ENCODE results near the gene PDE2A. TPM values are rescaled to one million over a fixed set of nuclear protein-coding genes. Genes with fewer than 3 reads are reported as not detected.

The PDE2A gene
- total and polyA plus RNA-seq, 10 of the 15 experiments (the other 5 are each of a cell fraction or from before 2014, with no cell fraction given) = 0.06 to 0.15 (median 0.11) TPM; not detected in 6

DNA sequence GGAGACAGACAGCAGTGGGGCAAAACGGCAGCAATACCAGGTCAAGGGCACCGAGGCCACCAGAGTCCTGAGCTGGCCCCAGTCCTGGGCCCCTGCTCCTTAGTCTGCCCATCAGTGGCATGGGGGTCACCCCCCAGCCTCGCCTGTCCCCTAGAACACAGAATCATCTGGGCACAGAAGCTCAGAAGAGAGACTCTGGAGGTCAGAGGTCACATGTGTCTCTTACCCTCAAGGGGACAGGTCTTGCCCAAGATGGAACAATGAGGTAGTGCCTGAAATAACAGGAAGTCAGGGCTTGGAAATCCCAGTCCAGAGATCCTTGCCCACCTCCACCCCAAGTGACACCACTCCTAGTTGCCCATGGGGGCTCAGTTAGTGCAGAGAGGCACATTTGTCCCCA lies 20.6 kb downstream of the PDE2A start (continued):
- TF ChIP-seq, protein P1, sequence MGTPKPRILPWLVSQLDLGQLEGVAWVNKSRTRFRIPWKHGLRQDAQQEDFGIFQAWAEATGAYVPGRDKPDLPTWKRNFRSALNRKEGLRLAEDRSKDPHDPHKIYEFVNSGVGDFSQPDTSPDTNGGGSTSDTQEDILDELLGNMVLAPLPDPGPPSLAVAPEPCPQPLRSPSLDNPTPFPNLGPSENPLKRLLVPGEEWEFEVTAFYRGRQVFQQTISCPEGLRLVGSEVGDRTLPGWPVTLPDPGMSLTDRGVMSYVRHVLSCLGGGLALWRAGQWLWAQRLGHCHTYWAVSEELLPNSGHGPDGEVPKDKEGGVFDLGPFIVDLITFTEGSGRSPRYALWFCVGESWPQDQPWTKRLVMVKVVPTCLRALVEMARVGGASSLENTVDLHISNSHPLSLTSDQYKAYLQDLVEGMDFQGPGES (IDR thresholded peaks at IDR 0.05) = no peak
- TF ChIP-seq SIX5 (IDR thresholded peaks at IDR 0.05; ENCODE audit: low read depth, low read length, severe bottlenecking) (no peak), KDM1A (IDR thresholded peaks at IDR 0.05; ENCODE audit: borderline replicate concordance) (no peak), PML (IDR thresholded peaks at IDR 0.05; ENCODE audit: low read length) (no peak), RFX5 (IDR thresholded peaks at IDR 0.05; ENCODE audit: low read depth, low read length) (no peak)
- TF ChIP-seq, protein P2, sequence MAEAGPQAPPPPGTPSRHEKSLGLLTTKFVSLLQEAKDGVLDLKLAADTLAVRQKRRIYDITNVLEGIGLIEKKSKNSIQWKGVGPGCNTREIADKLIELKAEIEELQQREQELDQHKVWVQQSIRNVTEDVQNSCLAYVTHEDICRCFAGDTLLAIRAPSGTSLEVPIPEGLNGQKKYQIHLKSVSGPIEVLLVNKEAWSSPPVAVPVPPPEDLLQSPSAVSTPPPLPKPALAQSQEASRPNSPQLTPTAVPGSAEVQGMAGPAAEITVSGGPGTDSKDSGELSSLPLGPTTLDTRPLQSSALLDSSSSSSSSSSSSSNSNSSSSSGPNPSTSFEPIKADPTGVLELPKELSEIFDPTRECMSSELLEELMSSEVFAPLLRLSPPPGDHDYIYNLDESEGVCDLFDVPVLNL (IDR thresholded peaks at IDR 0.05; ENCODE audit: low read depth, low read length) = no peak
- TF ChIP-seq, protein P3, sequence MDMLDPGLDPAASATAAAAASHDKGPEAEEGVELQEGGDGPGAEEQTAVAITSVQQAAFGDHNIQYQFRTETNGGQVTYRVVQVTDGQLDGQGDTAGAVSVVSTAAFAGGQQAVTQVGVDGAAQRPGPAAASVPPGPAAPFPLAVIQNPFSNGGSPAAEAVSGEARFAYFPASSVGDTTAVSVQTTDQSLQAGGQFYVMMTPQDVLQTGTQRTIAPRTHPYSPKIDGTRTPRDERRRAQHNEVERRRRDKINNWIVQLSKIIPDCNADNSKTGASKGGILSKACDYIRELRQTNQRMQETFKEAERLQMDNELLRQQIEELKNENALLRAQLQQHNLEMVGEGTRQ (IDR thresholded peaks at IDR 0.05; ENCODE audit: borderline replicate concordance, low read depth, low read length) = no peak

DNA sequence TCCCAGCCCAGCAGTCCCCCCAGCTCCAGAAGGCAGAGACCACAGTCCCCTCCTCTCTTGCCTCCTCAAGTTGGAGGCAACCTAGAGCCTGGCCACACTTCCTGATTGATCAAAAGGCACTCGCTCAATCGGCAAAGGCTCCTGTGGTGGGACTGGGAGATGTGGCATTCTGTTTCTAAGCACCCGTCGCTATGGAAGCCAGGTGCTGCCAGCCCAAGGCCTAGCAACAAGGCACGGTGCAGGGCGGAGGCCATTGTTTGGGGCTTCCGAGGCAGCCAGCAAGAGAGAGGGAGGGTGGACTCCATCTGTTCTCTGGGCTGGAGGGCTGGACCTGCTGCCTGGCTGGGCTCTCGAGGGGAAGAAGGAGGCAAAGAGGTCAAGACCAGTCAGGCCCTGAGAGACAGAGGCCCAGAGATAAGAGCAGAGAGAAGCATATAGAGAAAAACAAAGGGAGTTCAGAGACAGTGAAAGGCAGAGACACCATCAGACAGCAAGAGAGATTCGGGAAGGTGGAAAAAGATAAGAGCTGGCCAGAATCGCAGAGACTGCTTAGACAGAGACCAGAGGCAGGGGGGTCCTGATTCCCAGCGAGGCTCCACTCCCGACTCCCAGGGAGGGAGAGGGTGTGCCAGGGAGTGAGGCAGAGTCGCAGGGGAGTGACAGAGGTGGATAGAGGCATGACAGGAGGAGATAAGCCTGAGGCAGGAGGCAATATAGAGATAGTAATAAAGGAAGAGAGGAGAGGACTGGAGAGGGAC lies 21.2 kb downstream of the PDE2A start:
- DNase-seq (ENCODE audit: low read depth, low spot score) (no peak), FAIRE-seq (no peak), ATAC-seq (no peak)
- H3K36me3 ChIP-seq (ENCODE audit: control insufficient read depth in 2 of 2, insufficient read depth in 2 of 2, low read length in 1 of 2) = no peaks in the 10 kb centered on the region
- no peak overlapping the region for H3K4me2 ChIP-seq (ENCODE audit: control insufficient read depth, insufficient read depth)
- ChIA-PET CTCF (no interaction called here), POLR2A (no interaction called here), RAD21 (ENCODE audit: unreplicated experiment) (no interaction called here), SMC1A (ENCODE audit: uncharacterized antibody, unreplicated experiment) (no interaction called here)
- intact Hi-C loops (cut with micrococcal nuclease; ENCODE audit: unreplicated experiment) (no loop called here), in situ Hi-C loops (cut with MboI) (no loop called here)
- no peaks in the 10 kb centered on the region for H3K9me3 ChIP-seq (replicated peaks; ENCODE audit: control insufficient read depth, insufficient read depth, low read length)
- no peaks in the 10 kb centered on the region for H3K79me2 ChIP-seq (ENCODE audit: control insufficient read depth, insufficient read depth, low read length)
- WGBS (ENCODE audit: insufficient coverage, insufficient replicate concordance, low lambda C conversion rate, missing lambda C conversion rate) = 45% methylated on average over 13 of the region's 13 CpGs
- H3K4me1 ChIP-seq (ENCODE audit: control insufficient read depth, insufficient read depth, low read length) = no peaks in the 10 kb centered on the region
- TF ChIP-seq NFXL1 (IDR thresholded peaks at IDR 0.05; ENCODE audit: borderline replicate concordance) (no peak), POLR2A (IDR thresholded peaks at IDR 0.05; ENCODE audit: low read depth, low read length) (no peak), HDAC2 (IDR thresholded peaks at IDR 0.05) (no peak)
- TF ChIP-seq, protein P4, sequence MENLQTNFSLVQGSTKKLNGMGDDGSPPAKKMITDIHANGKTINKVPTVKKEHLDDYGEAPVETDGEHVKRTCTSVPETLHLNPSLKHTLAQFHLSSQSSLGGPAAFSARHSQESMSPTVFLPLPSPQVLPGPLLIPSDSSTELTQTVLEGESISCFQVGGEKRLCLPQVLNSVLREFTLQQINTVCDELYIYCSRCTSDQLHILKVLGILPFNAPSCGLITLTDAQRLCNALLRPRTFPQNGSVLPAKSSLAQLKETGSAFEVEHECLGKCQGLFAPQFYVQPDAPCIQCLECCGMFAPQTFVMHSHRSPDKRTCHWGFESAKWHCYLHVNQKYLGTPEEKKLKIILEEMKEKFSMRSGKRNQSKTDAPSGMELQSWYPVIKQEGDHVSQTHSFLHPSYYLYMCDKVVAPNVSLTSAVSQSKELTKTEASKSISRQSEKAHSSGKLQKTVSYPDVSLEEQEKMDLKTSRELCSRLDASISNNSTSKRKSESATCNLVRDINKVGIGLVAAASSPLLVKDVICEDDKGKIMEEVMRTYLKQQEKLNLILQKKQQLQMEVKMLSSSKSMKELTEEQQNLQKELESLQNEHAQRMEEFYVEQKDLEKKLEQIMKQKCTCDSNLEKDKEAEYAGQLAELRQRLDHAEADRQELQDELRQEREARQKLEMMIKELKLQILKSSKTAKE (IDR thresholded peaks at IDR 0.05; ENCODE audit: low read depth, poor library complexity, severe bottlenecking) = no peak
- TF ChIP-seq, protein P5, sequence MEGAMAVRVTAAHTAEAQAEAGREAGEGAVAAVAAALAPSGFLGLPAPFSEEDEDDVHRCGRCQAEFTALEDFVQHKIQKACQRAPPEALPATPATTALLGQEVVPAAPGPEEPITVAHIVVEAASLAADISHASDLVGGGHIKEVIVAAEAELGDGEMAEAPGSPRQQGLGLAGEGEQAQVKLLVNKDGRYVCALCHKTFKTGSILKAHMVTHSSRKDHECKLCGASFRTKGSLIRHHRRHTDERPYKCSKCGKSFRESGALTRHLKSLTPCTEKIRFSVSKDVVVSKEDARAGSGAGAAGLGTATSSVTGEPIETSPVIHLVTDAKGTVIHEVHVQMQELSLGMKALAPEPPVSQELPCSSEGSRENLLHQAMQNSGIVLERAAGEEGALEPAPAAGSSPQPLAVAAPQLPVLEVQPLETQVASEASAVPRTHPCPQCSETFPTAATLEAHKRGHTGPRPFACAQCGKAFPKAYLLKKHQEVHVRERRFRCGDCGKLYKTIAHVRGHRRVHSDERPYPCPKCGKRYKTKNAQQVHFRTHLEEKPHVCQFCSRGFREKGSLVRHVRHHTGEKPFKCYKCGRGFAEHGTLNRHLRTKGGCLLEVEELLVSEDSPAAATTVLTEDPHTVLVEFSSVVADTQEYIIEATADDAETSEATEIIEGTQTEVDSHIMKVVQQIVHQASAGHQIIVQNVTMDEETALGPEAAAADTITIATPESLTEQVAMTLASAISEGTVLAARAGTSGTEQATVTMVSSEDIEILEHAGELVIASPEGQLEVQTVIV (IDR thresholded peaks at IDR 0.05; ENCODE audit: borderline replicate concordance, partially characterized antibody) = no peak
- TF ChIP-seq, protein P6, sequence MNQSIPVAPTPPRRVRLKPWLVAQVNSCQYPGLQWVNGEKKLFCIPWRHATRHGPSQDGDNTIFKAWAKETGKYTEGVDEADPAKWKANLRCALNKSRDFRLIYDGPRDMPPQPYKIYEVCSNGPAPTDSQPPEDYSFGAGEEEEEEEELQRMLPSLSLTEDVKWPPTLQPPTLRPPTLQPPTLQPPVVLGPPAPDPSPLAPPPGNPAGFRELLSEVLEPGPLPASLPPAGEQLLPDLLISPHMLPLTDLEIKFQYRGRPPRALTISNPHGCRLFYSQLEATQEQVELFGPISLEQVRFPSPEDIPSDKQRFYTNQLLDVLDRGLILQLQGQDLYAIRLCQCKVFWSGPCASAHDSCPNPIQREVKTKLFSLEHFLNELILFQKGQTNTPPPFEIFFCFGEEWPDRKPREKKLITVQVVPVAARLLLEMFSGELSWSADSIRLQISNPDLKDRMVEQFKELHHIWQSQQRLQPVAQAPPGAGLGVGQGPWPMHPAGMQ (IDR thresholded peaks at IDR 0.05; ENCODE audit: borderline replicate concordance) = no peak
- no peak overlapping the region for H3K4me3 ChIP-seq
- no peaks in the 10 kb centered on the region; the same call in 1 of the 2 replicates for H4K20me1 ChIP-seq (ENCODE audit: control insufficient read depth, insufficient read depth)
- H3K27ac ChIP-seq (ENCODE audit: control insufficient read depth, insufficient read depth) = no peak overlapping the region
- H2AFZ ChIP-seq (ENCODE audit: control insufficient read depth, low read depth, low read length) = no peak overlapping the region
- peaks cover 0 to 3% of the 10 kb centered on the region in 2 experiments; a peak in 2 of 4 replicates for H3K27me3 ChIP-seq (replicated peaks in 1 of 2; ENCODE audit: control insufficient read depth in 2 of 2, insufficient read depth in 2 of 2, low read length in 1 of 2)
- no TSS peak for BruUV-seq (replicated peaks)
- H3K9ac ChIP-seq (ENCODE audit: control insufficient read depth, insufficient read depth, low read length) = no peak overlapping the region
